ENCODE measurements around the gene TMEM52.

TMEM52 gene

DNA sequence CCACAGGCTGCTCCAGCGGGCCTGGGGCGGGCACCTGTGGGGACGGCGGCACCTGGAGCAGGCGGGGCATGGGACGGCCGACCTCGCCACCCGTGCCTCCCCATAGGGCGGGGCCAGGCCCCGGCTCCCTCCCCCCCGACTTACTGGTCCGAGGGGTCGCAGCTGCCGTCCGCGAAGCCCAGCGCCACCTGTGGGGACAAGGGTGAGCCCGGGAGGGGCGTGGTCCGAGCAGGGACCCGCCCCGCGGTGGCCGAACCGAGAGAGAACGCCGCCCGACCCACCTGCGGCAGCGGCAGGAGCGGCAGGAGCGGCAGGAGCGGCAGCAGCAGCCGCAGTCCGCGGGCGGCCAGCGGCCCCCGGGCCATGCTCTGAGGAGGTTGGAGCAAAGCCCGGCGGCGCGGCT is at the start of gene TMEM52:
Gene TMEM52, minus strand, starts transcription at position 379 of the 403 bp plus-strand sequence. Its CDS starts 14 bp downstream, at position 365.
- DNase-seq (ENCODE audit: low read depth): no peak

- DNase-seq (ENCODE audit: low read depth): no peak
Measured at GRCh38 chr1:1967879-1968278, 48.8 kb upstream of the TMEM52 start.

GRCh38 chr1:1967151-1967550 is 48.1 kb upstream of the TMEM52 start:
- DNase-seq (ENCODE audit: low read depth): no peak

DNA sequence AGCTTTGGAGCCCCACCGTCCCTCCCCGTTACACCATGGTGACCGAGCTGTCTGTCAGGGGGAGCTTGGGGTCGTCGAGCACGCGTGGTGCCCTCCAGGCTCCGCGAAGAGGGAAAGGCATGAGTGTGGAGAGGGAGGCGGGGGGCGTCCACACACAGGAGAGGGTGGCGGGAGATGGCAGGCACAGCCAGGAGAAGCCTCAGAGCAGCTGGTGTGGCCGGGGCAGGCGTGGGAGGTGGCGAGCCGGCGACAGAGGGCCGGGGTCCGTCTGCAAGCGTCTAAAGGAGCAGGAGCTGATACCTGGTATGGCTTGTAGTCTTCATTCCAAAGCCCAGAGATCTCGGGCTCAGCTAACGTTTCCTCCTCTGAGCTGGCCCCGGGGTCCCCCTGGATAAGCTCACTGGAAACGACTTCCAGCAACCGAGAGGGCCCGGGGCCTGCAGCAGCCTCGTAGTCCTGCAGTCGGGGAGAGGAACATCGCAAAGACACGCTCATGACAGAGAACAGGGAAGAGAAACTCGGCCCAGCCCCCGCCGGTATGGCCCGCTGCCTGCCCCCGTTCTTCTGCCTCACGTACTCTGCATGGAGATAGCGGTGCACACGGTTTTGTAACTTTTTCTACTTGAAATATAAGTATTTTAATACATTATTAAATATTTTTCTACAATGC is 47.1 kb upstream of the TMEM52 start:
- no peak for DNase-seq (ENCODE audit: low read depth)

DNA sequence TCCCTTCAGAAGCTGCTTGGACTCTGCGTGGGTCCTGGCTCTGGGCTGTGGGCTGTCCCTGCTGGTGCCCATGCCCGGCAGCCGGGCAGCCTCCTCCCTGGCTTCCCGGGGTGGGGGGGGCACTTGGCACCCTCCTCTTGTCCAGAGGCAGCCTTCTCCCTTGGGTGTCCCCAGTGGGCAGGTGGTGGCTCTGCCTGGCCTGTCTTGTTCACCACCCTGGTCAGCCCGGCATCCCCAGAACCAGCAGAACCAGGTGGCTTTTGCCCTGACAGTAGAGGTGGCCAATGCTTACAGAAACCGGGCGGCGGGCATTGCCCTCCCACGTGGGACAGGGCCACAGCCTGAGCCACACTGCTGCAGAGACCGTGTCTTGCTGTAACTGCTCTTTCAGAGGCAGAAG is 46.5 kb upstream of the TMEM52 start:
- no peak for DNase-seq (ENCODE audit: low read depth)

- DNase-seq (ENCODE audit: low read depth): no peak
Measured at GRCh38 chr1:1964811-1965210, 45.7 kb upstream of the TMEM52 start.

DNA sequence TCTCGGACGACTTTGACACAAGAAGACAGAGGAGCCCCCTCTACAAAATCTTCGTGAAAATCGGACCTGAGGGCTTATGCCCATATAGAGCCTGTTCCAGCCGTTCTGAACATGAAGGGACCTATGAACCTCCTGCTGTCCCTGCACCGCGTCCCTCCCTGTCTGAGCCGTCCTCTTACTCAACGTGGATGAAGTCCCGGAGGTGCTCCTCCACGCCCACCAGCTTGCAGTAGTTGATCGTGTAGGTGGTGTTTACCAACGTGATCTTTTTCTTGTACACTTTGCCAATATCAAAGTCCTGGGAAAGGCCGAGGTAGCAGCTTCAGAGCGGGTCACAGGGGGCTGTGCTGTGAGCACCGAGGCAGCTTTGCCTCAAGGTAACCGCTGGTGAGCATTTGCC is 44.5 kb upstream of the TMEM52 start:
- no peak for DNase-seq (ENCODE audit: low read depth)

DNA sequence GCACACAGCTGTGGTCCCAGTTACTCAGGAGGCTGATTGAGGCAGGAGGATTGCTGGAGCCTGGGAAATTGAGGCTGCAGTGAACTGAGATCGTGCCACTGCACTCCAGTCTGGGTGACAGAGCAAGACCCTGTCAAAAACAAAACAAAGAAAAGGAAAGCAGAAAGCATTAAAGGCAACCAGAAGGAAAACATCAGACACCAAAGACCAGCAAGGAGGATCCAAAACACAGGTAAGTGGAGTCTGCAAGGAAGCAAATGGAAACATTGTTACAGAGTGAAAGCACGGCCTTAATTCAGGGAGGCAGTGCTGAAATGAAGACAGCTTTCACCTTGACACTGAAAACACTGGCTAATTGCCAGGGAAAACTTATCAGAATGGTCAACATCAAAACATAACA is 43.7 kb upstream of the TMEM52 start:
- DNase-seq (ENCODE audit: low read depth): no peak

DNA sequence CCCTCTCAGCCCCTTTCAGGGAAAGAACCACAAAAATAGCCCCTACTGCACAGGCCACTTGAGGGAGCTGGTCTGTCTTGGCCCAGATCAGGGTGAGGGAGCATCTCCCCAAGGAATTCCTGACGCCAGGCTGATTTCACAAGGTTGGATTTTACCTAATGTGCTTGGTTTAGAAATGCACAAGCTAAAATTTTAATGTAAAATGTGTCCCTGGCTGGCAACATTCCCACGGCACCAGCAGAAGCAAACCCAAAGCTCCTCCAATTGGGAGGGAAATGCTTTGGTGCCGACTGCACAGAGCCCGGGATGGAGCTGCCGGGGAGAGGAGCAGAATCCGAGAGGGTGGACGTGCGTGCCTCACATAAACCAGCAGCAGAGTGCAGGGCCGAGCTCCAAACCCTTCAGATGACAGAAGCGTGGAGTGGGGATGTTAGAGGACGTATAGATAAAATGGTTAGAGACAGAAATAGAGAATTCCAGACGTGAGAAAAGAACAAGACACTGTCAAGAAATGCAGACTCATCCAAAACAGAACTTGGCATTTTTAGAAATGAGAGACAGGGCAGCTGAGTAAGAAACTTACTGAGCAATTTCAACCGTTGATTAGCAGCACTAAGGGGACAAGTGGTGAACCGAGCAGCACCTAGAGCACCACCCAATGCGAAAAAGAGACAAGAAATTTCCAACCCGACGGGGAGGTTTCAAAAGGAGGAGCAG is 41.6 kb upstream of the TMEM52 start:
- DNase-seq (ENCODE audit: low read depth): no peak

DNA sequence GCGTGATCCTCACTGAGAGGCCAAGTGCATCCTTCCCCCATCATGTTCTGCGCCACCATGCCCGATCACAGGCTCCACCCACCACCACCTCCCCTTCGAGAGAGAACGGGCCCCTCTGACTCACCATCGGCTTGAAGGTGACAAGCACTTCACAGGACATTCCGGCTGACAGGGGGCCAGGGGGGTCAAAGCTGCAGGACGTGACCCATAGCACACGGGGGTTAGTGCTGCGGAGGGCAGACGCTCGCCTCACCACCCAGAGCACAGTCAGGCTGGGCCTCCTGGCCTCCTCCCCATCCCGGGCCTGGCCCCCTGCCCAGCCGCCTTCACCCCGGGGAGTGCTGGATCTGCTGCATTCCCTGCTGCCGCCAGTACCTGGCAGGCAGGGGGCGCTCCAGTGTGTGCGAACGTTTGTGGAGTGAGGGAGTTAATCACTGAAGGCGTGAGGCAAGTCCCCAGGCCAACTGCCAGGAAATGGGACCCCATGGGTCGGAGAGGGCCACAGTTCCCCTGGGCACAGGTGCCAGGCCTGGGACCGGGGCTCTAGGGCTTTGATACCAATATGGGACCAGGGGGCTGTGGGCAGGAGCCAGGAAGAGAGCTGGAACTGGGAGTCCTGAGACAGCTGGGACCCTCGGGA is 40.9 kb upstream of the TMEM52 start:
- DNase-seq (ENCODE audit: low read depth): peak; percentile 45

- no peak for DNase-seq (ENCODE audit: low read depth)
Measured at GRCh38 chr1:1959459-1959839, 40.4 kb upstream of the TMEM52 start.

DNA sequence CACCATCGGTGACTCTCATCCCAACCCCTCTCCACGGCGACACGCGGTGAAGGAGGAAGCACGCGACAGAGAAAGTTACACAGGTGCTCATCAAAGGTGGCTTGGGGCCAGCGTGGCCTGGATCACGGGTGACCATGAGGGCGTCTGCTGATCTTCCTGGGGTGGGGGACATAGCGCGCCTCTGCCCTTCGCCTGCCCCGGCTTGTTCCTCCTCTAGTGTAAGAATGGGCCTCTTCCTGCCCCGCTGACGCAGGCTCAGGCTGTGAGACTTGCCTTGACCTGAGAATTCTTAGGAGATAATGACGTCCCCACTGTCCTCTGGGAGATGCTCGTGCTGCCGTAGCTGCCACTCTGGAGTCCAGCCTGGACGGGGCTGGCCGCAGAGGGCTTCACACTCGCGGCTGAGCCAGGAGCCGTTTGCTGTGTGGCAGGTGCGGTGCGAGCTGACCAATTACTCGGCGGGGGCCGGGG is 39.0 kb upstream of the TMEM52 start:
- no peak for DNase-seq (ENCODE audit: low read depth)

DNA sequence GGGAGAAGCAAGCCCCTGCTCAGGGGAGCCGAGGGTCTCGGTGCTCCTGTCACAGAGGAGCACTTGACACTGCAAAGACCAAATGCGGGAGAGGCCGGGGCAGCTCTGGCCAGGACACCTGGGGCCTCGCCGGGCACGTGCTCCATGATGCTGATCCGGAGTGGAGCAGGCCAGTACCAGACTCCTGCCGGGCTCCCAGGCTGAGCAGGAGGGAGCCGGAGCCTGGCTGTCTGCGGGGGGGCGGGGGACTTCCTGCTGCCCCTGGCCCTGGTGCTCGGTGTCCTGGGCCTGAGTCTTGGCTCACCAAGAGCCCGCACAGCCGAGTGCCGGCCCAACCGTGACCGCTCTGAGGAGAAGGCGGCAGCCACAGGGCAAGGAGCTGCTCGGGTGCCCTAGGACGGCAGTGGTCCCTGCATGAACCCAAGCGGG is 38.5 kb upstream of the TMEM52 start:
- DNase-seq (ENCODE audit: low read depth): no peak

GRCh38 chr1:1956586-1957532 is 37.8 kb upstream of the TMEM52 start:
- DNase-seq (ENCODE audit: low read depth): no peak

- DNase-seq (ENCODE audit: low read depth): no peak
Measured at GRCh38 chr1:1956101-1956500, 37.0 kb upstream of the TMEM52 start.

DNA sequence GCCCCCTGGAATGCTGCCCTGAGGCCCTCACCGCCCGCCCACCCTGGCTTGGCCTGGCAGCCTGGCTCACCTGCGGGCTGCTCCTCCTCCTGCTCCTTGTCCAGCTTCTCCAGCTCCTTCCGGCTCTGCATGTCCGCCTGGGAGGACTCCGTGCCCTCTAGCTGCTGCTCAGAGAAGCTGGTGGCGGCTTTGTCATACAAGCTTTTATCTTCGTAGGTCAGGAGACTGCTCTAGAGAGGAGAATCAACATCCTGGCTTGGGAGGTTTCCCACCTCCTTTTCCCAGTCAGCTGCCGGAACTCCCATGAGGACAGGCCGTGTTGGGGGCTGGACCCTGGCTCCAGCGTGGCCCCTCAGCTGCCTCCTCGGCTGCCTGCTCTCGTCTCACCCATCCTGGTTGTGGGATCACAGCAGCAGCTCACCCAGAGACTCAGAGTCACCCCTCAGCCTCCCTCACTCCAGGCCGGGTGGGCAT is 36.6 kb upstream of the TMEM52 start:
- no peak for DNase-seq (ENCODE audit: low read depth)

DNA sequence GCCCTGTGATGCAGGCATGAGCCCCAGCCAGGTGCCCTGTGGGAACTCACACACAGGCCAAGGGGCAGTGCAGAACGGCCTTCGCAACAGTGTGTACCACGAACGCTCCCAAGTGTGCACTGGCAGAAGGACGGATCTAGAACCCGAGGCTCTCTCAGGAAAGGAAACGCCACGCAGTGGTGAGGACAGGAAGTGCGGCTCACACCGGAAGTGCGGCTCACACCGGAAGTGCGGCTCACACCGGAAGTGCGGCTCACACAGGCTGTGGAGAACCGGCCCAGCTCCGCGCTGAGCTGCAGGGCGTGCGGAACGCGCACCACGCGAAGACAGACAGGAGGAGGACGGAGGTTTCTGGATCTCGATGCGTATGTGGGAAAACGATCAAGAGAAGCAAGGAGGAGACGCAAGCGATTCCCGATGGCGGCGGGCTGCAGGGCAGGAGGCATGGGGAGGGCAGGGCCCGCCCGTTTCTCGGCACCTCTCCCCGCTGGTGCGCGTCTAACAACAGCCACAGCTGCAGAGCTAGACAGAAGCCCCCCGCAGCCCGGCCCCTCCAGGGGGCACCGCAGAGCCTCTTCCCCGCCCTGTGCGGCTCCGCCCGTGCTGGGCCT is 35.9 kb upstream of the TMEM52 start:
- DNase-seq (ENCODE audit: low read depth): no peak

- no peak for DNase-seq (ENCODE audit: low read depth)
Measured at GRCh38 chr1:1954015-1954414, 34.9 kb upstream of the TMEM52 start.

DNA sequence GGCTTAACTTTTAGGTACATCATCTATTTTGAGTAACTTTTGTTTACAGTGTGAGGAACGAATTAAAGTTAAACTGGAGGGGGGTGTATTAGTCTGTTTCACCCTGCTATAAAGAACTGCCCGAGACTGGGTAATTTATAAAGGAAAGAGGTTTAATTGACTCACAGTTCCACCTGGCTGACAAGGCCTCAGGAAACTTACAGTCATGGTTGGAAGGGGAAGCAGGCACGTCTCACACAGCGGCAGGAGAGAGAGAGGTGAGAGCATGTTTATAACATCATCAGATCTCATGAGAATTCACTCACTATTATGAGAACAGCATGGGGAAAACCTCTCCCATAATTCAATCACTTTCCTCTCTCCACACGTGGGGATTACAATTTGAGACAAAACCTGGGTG is 31.9 kb upstream of the TMEM52 start:
- no peak for DNase-seq (ENCODE audit: low read depth)

GRCh38 chr1:1948783-1949182 is 29.7 kb upstream of the TMEM52 start:
- DNase-seq (ENCODE audit: low read depth): no peak

- DNase-seq (ENCODE audit: low read depth): no peak
Measured at GRCh38 chr1:1947493-1947892, 28.4 kb upstream of the TMEM52 start.

- no peak for DNase-seq (ENCODE audit: low read depth)
Measured at GRCh38 chr1:1946540-1946939, 27.5 kb upstream of the TMEM52 start.
